Fibroblast of lung (primary cell): ENCODE measurements around the gene MCIDAS.

Experiments
- CTCF ChIP-seq, 2 donors: IDR thresholded peaks in 1 of 2; conservative IDR thresholded peaks in 1 of 2; 1 replicate in 1 of 2; 2 replicates in 1 of 2; pipeline ENCODE4 v1.5.1; 2011 to 2012; ENCODE audit warnings: low read length in 2 of 2, control low read depth in 1 of 2, inconsistent platforms in 1 of 2, low read depth in 1 of 2, mild to moderate bottlenecking in 1 of 2
- EZH2 ChIP-seq: IDR thresholded peaks from 2 replicates; pipeline ENCODE4 v1.5.1; 2012; ENCODE audit warnings: low read length, control low read depth, mild to moderate bottlenecking; ENCODE audit errors: missing control alignments

DNA sequence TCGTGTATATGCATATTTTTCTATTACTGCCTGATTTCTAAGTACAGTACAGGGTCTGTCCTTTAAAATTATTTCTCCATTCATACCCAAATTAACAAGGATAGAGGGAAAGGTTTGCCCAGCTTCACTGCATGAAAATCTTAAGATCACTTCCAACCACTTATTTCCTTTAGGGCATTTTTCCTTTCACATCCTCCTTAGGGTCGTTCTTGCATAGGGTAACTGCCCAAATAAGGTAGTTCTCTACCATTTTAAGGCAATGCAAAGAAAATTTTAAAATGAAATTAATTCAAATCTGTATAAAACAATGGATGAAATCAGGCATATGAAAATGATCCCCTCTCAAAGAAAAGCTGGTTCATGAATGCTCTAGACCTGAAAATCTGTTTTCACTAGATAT lies 50.0 kb downstream of the MCIDAS start:
- no peak for TF ChIP-seq CTCF (conservative IDR thresholded peaks at IDR 0.05 in 1 of 2, IDR thresholded peaks at IDR 0.05 in 1 of 2; ENCODE audit: low read depth in 1 of 2, low read length in 2 of 2)
- TF ChIP-seq EZH2: no peak
